A673 (cell line): ENCODE measurements around the gene ACSF2. TPM values are rescaled to one million over a fixed set of nuclear protein-coding genes. Genes with fewer than 3 reads are reported as not detected.

Source experiments
- BruUV-seq: library from RNA; stranded (reverse); fragments of 400-500 nt; replicated peaks from 2 replicates; lab custom pipeline; 2021; lab: Mats Ljungman, UMichigan
- CTCF ChIA-PET: fragments of 300-600 bp; sonication (Branson Sonifier 250); formaldehyde crosslinking; loops from one replicate; lab custom pipeline; 2022; ENCODE audit warnings: antibody characterized with exemption; lab: Charles Lee
- POLR2A ChIA-PET: fragments of 300-600 bp; sonication (Branson Sonifier 250); formaldehyde crosslinking; loops from one replicate; lab custom pipeline; 2022; ENCODE audit warnings: antibody characterized with exemption; ENCODE audit not compliant: low non-redundant PET; lab: Charles Lee
- DNase-seq: peaks from one replicate; pipeline ENCODE4 v3.0.0-alpha.2; 2015; ENCODE audit warnings: low spot score
- H3K27ac ChIP-seq: fragments of 200-600 bp; sonication (generic); 2 replicates; pipeline ENCODE4 v1.5.1; 2016; ENCODE audit warnings: mixed run types, low read depth, mild to moderate bottlenecking, mixed read lengths, antibody characterized with exemption, low read length; ENCODE audit not compliant: poor library complexity, severe bottlenecking
- H3K27me3 ChIP-seq: fragments of 200-600 bp; sonication (generic); replicated peaks from 2 replicates; pipeline ENCODE4 v1.6.1; 2017; ENCODE audit warnings: mixed run types, low read depth, mild to moderate bottlenecking, mixed read lengths, antibody characterized with exemption, low read length; ENCODE audit not compliant: insufficient read depth, poor library complexity
- H3K36me3 ChIP-seq: fragments of 200-600 bp; sonication (generic); 2 replicates; pipeline ENCODE4 v1.6.1; 2016; ENCODE audit warnings: mixed run types, mild to moderate bottlenecking, mixed read lengths, antibody characterized with exemption, low read length; ENCODE audit not compliant: insufficient read depth, poor library complexity, severe bottlenecking
- H3K4me1 ChIP-seq: fragments of 200-600 bp; sonication (generic); 2 replicates; pipeline ENCODE4 v1.6.1; 2017; ENCODE audit warnings: mixed run types, mild to moderate bottlenecking, mixed read lengths, antibody characterized with exemption, low read length; ENCODE audit not compliant: insufficient read depth, poor library complexity, severe bottlenecking
- H3K4me3 ChIP-seq: fragments of 200-600 bp; sonication (generic); 2 replicates; pipeline ENCODE4 v1.5.1; 2016; ENCODE audit warnings: low read depth, mixed run types, mild to moderate bottlenecking, mixed read lengths, low read length; ENCODE audit not compliant: poor library complexity, severe bottlenecking
- H3K9me3 ChIP-seq: fragments of 200-600 bp; sonication (generic); 2 replicates; pipeline ENCODE4 v1.6.1; 2016; ENCODE audit warnings: mixed run types, low read depth, mild to moderate bottlenecking, mixed read lengths, antibody characterized with exemption, low read length; ENCODE audit not compliant: poor library complexity, severe bottlenecking
- EZH2 ChIP-seq: fragments of 200-600 bp; sonication (generic); IDR thresholded peaks from 2 replicates; pipeline ENCODE4 v1.6.1; 2017; ENCODE audit warnings: borderline replicate concordance, low read depth, mild to moderate bottlenecking, mixed read lengths, antibody characterized with exemption, low read length; ENCODE audit not compliant: poor library complexity, severe bottlenecking
- intact Hi-C: fragments of 100-400 bp; cut with micrococcal nuclease; formaldehyde crosslinking; loops from one replicate; pipeline ENCODE4 v1.10.0; 2022; ENCODE audit not compliant: unreplicated experiment
- total RNA-seq: library from RNA; stranded (reverse); gene quantifications from 2 replicates; pipeline ENCODE4 v1.2.3, GENCODE V29; 2021
- TF ChIP-seq, protein P1 (sequence below): fragments of 300-800, 200-600 bp; sonication (generic); conservative IDR thresholded peaks from 2 replicates; pipeline ENCODE4 v1.5.1; 2017; ENCODE audit warnings: low read depth, mild to moderate bottlenecking, antibody characterized with exemption, low read length, moderate library complexity, mixed read lengths

ACSF2 gene
- total RNA-seq, 1 experiment from 2014 or later: 4.1 TPM

DNA sequence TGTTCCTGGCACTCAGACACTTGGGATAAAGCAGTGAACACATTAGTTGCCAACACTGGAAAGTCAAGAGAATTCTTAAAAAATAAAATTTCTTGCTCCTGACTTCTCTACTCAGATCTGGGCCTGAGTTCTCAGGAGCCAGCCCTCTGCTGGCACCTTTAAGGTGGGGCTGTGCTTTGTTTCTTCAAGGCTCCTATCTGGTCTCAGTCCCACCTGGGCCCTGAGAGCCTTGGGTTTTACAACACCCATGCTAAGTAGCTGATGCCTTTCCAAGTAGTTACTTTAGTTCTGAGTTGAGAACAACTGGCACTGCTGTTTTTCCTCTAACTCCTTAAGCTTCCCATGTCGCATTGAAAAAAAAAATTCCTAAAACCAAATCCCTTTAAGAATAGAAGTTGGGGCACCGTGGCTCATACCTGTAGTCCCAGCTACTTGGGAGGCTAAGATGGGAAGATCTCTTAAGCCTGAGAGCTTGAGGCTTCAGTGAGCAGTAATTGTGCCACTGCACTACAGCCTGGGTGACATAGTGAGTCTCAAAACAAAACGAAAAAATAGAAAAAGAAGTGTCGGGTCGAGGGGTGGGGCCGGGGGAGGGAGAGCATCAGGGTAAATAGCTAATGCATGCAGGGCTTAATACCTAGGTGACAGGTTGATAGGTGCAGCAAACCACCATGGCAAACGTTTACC lies 26.1 kb downstream of the ACSF2 start:
- CTCF ChIA-PET: no interaction called here
- intact Hi-C loops: no loop called here
- TF ChIP-seq, protein P1, sequence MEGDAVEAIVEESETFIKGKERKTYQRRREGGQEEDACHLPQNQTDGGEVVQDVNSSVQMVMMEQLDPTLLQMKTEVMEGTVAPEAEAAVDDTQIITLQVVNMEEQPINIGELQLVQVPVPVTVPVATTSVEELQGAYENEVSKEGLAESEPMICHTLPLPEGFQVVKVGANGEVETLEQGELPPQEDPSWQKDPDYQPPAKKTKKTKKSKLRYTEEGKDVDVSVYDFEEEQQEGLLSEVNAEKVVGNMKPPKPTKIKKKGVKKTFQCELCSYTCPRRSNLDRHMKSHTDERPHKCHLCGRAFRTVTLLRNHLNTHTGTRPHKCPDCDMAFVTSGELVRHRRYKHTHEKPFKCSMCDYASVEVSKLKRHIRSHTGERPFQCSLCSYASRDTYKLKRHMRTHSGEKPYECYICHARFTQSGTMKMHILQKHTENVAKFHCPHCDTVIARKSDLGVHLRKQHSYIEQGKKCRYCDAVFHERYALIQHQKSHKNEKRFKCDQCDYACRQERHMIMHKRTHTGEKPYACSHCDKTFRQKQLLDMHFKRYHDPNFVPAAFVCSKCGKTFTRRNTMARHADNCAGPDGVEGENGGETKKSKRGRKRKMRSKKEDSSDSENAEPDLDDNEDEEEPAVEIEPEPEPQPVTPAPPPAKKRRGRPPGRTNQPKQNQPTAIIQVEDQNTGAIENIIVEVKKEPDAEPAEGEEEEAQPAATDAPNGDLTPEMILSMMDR: no peak
- no peak for TF ChIP-seq EZH2
- H3K27ac ChIP-seq: no peak overlapping the region
- no peak overlapping the region for H3K4me3 ChIP-seq
- no peaks in the 10 kb centered on the region for H3K4me1 ChIP-seq
- POLR2A ChIA-PET: no interaction called here
- no TSS peak for BruUV-seq
- DNase-seq: no peak
- H3K36me3 ChIP-seq: no peaks in the 10 kb centered on the region
- H3K27me3 ChIP-seq: no peaks in the 10 kb centered on the region
- H3K9me3 ChIP-seq: no peaks in the 10 kb centered on the region

DNA sequence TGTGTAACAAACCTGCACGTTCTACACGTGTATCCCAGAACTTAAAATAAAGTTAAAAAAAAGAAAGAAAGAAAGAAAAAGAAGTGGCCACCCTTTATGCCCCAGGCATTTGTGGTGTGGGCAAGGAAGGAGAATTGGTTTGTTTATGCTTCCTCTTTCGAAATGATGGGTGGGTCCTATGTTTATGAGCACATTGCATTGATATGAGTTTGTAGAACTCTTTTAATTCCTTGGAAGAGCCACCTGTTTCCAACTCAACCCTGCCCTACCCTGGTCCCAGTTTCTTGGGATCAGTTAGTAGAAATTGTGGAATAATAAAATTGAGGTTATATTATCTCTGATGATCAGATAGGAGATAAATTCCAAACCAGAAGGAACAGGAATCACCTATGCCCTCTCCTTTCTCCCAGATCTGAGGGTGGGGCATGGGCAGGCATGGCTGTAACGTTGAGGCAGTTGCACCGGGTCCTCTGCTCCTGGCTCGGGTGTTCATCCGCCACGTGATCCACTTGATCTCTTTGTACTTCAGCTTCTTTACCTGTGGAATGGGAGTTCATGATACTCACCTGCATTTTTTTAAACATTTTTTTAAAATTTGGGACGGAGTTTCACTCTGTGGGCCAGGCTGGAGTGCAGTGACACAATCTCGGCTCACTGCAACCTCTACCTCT lies 26.7 kb downstream of the ACSF2 start:
- no peaks in the 10 kb centered on the region for H3K36me3 ChIP-seq
- TF ChIP-seq, protein P1: no peak
- TF ChIP-seq EZH2: no peak
- intact Hi-C loops: no loop called here
- CTCF ChIA-PET: no interaction called here
- no TSS peak for BruUV-seq
- H3K4me1 ChIP-seq: no peaks in the 10 kb centered on the region
- H3K9me3 ChIP-seq: no peaks in the 10 kb centered on the region
- no peaks in the 10 kb centered on the region for H3K27me3 ChIP-seq
- H3K27ac ChIP-seq: no peak overlapping the region
- POLR2A ChIA-PET: no interaction called here
- no peak overlapping the region for H3K4me3 ChIP-seq
- no peak for DNase-seq

DNA sequence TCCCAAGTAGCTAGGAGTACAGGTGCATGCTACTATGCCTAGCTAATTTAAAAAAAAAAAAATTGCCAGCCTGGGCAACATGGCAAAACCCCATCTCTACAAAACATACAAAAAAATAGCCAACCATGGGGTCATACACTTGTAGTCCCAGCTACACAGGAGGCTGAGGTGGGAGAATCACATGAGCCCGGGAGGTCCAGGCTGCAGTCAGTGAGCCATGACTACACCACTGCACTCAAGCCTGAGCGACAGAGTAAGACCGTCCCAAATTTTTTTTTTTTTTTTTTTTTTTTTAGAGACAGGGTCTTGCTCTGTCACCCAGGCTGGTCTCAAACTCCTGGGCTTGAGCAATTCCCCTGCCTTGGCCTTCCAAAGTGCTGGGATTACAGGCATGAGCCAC lies 27.9 kb downstream of the ACSF2 start:
- CTCF ChIA-PET: no interaction called here
- POLR2A ChIA-PET: no interaction called here

More for the DNA sequence above, 27.9 kb downstream of the ACSF2 start:
- TF ChIP-seq, protein P1: no peak
- no peak for TF ChIP-seq EZH2
- Histone ChIP-seq H3K27ac (no peak overlapping the region), H3K27me3 (no peaks in the 10 kb centered on the region), H3K36me3 (no peaks in the 10 kb centered on the region), H3K4me1 (peaks cover 6% of the 10 kb centered on the region), H3K4me3 (no peak overlapping the region), H3K9me3 (no peaks in the 10 kb centered on the region)
- DNase-seq: no peak
- intact Hi-C loops: no loop called here
- BruUV-seq: no TSS peak
